A172 (cell line): ENCODE measurements around the gene PDZD2. TPM values are rescaled to one million over a fixed set of nuclear protein-coding genes. Genes with fewer than 3 reads are reported as not detected.
"Not testable (repeated sequence)": the region's sequence is repeated elsewhere in the genome, so short reads cannot be mapped to it uniquely, and the experiment has no call there.

Source experiments
- DNase-seq: peaks from one replicate; pipeline ENCODE4 v3.0.0-alpha.2; 2015; ENCODE audit warnings: low spot score
- total RNA-seq: library from RNA; depleted of rRNA; stranded (reverse); fragments of >200 nt; shearing (Covaris generic); gene quantifications from 2 replicates; pipeline ENCODE4 v1.2.3, GENCODE V29; 2014

The PDZD2 gene
- total RNA-seq, 1 experiment from 2014 or later = 0.16 TPM

- DNase-seq = not testable (repeated sequence)
These were observed 52.5 kb downstream of the PDZD2 start for GRCh38 chr5:31691408-31691807.

GRCh38 chr5:31692561-31693221 lies 53.8 kb downstream of the PDZD2 start:
- no peak for DNase-seq

GRCh38 chr5:31698673-31699072 lies 59.7 kb downstream of the PDZD2 start:
- DNase-seq = no peak

- DNase-seq = no peak
These were observed 62.8 kb downstream of the PDZD2 start for GRCh38 chr5:31701642-31702299.

GRCh38 chr5:31702712-31703111 lies 63.8 kb downstream of the PDZD2 start:
- DNase-seq = no peak

GRCh38 chr5:31703757-31704156 lies 64.8 kb downstream of the PDZD2 start:
- DNase-seq = no peak

- DNase-seq = no peak
These were observed 67.3 kb downstream of the PDZD2 start for GRCh38 chr5:31706186-31706585.

GRCh38 chr5:31707329-31707728 lies 68.4 kb downstream of the PDZD2 start:
- peak; percentile 11 for DNase-seq

- no peak for DNase-seq
These were observed 69.2 kb downstream of the PDZD2 start for GRCh38 chr5:31708089-31708488.

- no peak for DNase-seq
These were observed 72.4 kb downstream of the PDZD2 start for GRCh38 chr5:31711363-31711762.

- DNase-seq = no peak
These were observed 73.1 kb downstream of the PDZD2 start for GRCh38 chr5:31711935-31712592.

GRCh38 chr5:31717561-31717960 lies 78.6 kb downstream of the PDZD2 start:
- DNase-seq = no peak

GRCh38 chr5:31720004-31720403 lies 81.1 kb downstream of the PDZD2 start:
- no peak for DNase-seq

GRCh38 chr5:31720811-31721345 lies 81.9 kb downstream of the PDZD2 start:
- no peak for DNase-seq

- DNase-seq = no peak
These were observed 83.2 kb downstream of the PDZD2 start for GRCh38 chr5:31722111-31722510.

- DNase-seq = no peak
These were observed 87.1 kb downstream of the PDZD2 start for GRCh38 chr5:31725996-31726395.

GRCh38 chr5:31726952-31727351 lies 88.0 kb downstream of the PDZD2 start:
- no peak for DNase-seq

- no peak for DNase-seq
These were observed 89.1 kb downstream of the PDZD2 start for GRCh38 chr5:31728039-31728438.

GRCh38 chr5:31728806-31729205 lies 89.9 kb downstream of the PDZD2 start:
- not testable (repeated sequence) for DNase-seq

GRCh38 chr5:31730139-31730538 lies 91.2 kb downstream of the PDZD2 start:
- DNase-seq = no peak

- no peak for DNase-seq
These were observed 92.1 kb downstream of the PDZD2 start for GRCh38 chr5:31731016-31731415.

GRCh38 chr5:31731710-31732301 lies 92.9 kb downstream of the PDZD2 start:
- no peak for DNase-seq
